ENCODE results near the gene GFI1B. TPM values are rescaled to one million over a fixed set of nuclear protein-coding genes. Genes with fewer than 3 reads are reported as not detected.
A peak's percentile ranks its signal among the peaks of the same experiment; 100 is the strongest.

GFI1B gene
- total RNA-seq, 1 donor, result not detected

DNA sequence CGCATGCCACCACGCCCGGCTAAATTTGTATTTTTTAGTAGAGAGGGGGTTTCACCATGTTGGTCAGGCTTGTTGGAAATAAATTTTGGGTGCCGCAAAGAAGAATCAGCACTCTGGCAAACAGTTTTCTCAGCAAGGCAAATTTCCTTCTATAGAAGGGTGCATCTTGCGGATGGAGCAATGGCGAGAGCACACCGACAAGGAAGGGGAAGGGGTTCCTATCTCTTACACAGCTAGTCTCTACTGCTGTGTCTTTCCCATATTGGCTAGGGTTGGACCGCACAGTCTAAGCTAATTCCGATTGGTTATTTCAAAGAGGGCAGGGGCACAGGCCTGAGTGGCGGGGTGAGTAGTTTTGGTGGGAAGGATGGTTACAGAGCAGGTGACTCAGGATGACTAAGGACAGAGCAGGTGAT, 53.0 kb downstream of the GFI1B start:
- no peak for TF ChIP-seq CTCF (IDR thresholded peaks at IDR 0.05; ENCODE audit: extremely low read depth, low read depth, low read length)
- Histone ChIP-seq H3K9me3 (ENCODE audit: low read depth, low read length) (no peaks in the 10 kb centered on the region), H3K79me2 (ENCODE audit: insufficient read depth, low read length) (peaks cover 65% of the 10 kb centered on the region), H3K36me3 (ENCODE audit: insufficient read depth, low read length) (no peaks in the 10 kb centered on the region), H3K27me3 (ENCODE audit: insufficient read depth, low read length) (no peaks in the 10 kb centered on the region), H2AFZ (ENCODE audit: low read length) (no peak overlapping the region), H3K4me2 (ENCODE audit: insufficient read depth, low read length) (peak overlapping the region; percentile 97), H3K4me1 (ENCODE audit: insufficient read depth, low read length) (peaks cover 20% of the 10 kb centered on the region), H3K4me3 (ENCODE audit: insufficient read depth, low read length) (peak overlapping the region; percentile 100), H4K20me1 (ENCODE audit: insufficient read depth, low read length) (peaks cover 27% of the 10 kb centered on the region), H3K27ac (ENCODE audit: low read depth, low read length) (peak overlapping the region; percentile 87)
- DNase-seq (ENCODE audit: insufficient read length, low spot score, missing footprints), result no peak

DNA sequence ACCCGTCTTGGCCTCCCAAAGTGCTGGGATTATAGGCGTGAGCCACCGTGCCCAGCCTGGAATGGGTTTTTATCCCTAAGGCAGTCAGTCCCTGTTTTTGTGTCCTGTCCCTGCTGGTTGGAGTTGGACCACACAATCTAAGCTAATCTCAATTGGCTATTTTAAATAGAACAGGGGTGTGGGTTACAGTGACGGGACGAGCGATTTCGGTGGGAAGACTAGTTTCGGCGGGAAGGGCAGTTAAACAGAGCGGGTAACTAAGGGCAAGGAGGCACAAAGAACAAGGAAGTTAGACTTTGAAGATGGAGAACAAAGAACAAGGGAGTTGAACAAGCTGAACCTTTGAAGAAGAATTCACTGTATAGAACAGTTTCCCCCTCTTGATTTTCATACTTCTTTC, 53.7 kb downstream of the GFI1B start:
- Histone ChIP-seq H3K4me1 (ENCODE audit: insufficient read depth, low read length) (peaks cover 20% of the 10 kb centered on the region), H3K27me3 (ENCODE audit: insufficient read depth, low read length) (no peaks in the 10 kb centered on the region), H4K20me1 (ENCODE audit: insufficient read depth, low read length) (peaks cover 34% of the 10 kb centered on the region), H3K27ac (ENCODE audit: low read depth, low read length) (no peak overlapping the region), H3K79me2 (ENCODE audit: insufficient read depth, low read length) (peaks cover 72% of the 10 kb centered on the region), H3K4me2 (ENCODE audit: insufficient read depth, low read length) (peak overlapping the region; percentile 97), H3K9me3 (ENCODE audit: low read depth, low read length) (no peaks in the 10 kb centered on the region), H2AFZ (ENCODE audit: low read length) (no peak overlapping the region), H3K36me3 (ENCODE audit: insufficient read depth, low read length) (peaks cover 3% of the 10 kb centered on the region), H3K4me3 (ENCODE audit: insufficient read depth, low read length) (no peak overlapping the region)
- no peak for DNase-seq (ENCODE audit: insufficient read length, low spot score, missing footprints)
- no peak for TF ChIP-seq CTCF (IDR thresholded peaks at IDR 0.05; ENCODE audit: extremely low read depth, low read depth, low read length)

DNA sequence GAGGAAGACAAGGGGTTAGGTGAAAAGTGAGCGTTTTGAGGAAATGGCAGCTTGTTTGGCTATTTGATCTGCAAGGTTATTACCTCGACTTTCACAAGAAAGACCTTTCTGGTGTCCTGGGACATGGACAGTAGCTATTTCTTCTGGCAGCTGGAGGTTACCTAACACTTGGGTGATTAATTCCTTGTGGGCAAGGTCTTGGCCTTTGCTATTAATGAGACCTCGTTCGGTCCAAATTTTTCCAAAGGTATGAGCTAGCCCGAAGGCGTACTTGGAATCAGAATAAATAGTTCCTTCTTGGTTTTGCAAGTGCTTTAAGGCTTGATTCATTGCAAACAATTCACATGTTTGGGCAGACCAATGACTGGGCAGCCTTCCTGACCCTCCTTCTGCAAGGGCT, 57.2 kb downstream of the GFI1B start:
- peaks cover 90% of the 10 kb centered on the region for H3K79me2 ChIP-seq (ENCODE audit: insufficient read depth, low read length)
- H3K4me1 ChIP-seq (ENCODE audit: insufficient read depth, low read length), result peaks cover 14% of the 10 kb centered on the region
- H3K9me3 ChIP-seq (ENCODE audit: low read depth, low read length), result no peaks in the 10 kb centered on the region
- H3K27ac ChIP-seq (ENCODE audit: low read depth, low read length), result no peak overlapping the region
- no peak overlapping the region for H3K4me3 ChIP-seq (ENCODE audit: insufficient read depth, low read length)
- TF ChIP-seq CTCF (IDR thresholded peaks at IDR 0.05; ENCODE audit: extremely low read depth, low read depth, low read length), result no peak
- no peaks in the 10 kb centered on the region for H3K27me3 ChIP-seq (ENCODE audit: insufficient read depth, low read length)
- H3K36me3 ChIP-seq (ENCODE audit: insufficient read depth, low read length), result peaks cover 3% of the 10 kb centered on the region
- H4K20me1 ChIP-seq (ENCODE audit: insufficient read depth, low read length), result peaks cover 48% of the 10 kb centered on the region
- DNase-seq (ENCODE audit: insufficient read length, low spot score, missing footprints), result no peak
- H3K4me2 ChIP-seq (ENCODE audit: insufficient read depth, low read length), result no peak overlapping the region
- H2AFZ ChIP-seq (ENCODE audit: low read length), result no peak overlapping the region

DNA sequence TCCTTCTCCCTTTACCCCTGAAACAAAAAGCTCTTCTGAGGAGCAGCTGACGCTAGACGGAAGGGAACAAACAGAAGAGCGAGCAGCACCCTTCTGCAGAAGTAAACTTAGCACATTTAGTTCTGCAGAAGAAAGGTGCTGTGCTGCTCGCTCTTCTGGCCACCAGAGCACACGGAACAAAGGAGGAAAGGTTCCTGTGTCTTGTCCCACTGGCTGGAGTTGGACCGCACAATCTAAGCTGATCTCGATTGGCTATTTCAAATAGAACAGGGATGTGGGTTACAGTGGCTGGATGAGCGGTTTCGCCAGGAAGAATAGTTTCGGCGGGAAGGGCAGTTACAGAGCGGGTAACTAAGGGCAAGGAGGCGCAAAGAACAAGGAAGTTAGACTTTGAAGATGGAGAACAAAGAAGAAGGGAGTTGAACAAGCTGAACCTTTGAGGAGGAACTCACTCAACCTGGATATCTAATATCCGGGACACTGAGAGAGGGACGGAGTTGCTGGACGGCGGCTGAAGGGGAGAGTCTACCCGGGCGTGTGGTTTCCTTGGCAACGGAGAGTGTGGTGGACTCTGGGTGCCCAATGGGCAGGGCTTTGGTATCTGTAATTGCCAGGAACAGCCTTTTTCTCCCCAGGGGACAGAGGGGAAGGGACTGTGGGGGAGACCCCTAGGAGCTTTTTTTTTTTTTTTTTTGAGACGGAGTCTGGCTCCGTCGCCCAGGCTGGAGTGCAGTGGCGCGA, 59.5 kb downstream of the GFI1B start:
- H3K27ac ChIP-seq (ENCODE audit: low read depth, low read length), result no peak overlapping the region
- no peak overlapping the region for H2AFZ ChIP-seq (ENCODE audit: low read length)
- H3K36me3 ChIP-seq (ENCODE audit: insufficient read depth, low read length), result peaks cover 14% of the 10 kb centered on the region
- peaks cover 59% of the 10 kb centered on the region for H4K20me1 ChIP-seq (ENCODE audit: insufficient read depth, low read length)
- no peak for TF ChIP-seq CTCF (IDR thresholded peaks at IDR 0.05; ENCODE audit: extremely low read depth, low read depth, low read length)
- no peak for DNase-seq (ENCODE audit: insufficient read length, low spot score, missing footprints)
- H3K4me1 ChIP-seq (ENCODE audit: insufficient read depth, low read length), result no peaks in the 10 kb centered on the region
- H3K4me2 ChIP-seq (ENCODE audit: insufficient read depth, low read length), result no peak overlapping the region
- H3K4me3 ChIP-seq (ENCODE audit: insufficient read depth, low read length), result no peak overlapping the region
- no peaks in the 10 kb centered on the region for H3K27me3 ChIP-seq (ENCODE audit: insufficient read depth, low read length)
- H3K9me3 ChIP-seq (ENCODE audit: low read depth, low read length), result no peaks in the 10 kb centered on the region
- peaks cover 70% of the 10 kb centered on the region for H3K79me2 ChIP-seq (ENCODE audit: insufficient read depth, low read length)

Data from osteoblast (primary cell).